CD4-positive, CD25-positive, alpha-beta regulatory T cell (primary cell): ENCODE results near the gene THTPA. TPM values are rescaled to one million over a fixed set of nuclear protein-coding genes. Genes with fewer than 3 reads are reported as not detected.

Experiments used
- ATAC-seq, 2 donors: fragments of 150-1000 bp; cut with Tn5 transposase; one replicate each; pipeline ENCODE4 v1.10.0; 2021; ENCODE audit warnings: low read depth in 2 of 2, moderate number of reproducible peaks in 2 of 2, moderate library complexity in 1 of 2
- DNase-seq, 3 donors: peaks; one replicate each; pipeline versions ENCODE4 v3.0.0 to v3.0.0-alpha.2; 2012 to 2022; ENCODE audit warnings: mixed read lengths in 1 of 3
- H3K27ac ChIP-seq: one replicate; pipeline ENCODE4 v1.7.0; 2013; ENCODE audit warnings: mild to moderate bottlenecking, low read length; ENCODE audit not compliant: insufficient read depth, poor library complexity, severe bottlenecking
- H3K27me3 ChIP-seq: one replicate; pipeline ENCODE4 v1.7.0; 2013; ENCODE audit warnings: low read length; ENCODE audit not compliant: control insufficient read depth, insufficient read depth
- H3K36me3 ChIP-seq: one replicate; pipeline ENCODE4 v1.7.0; 2013; ENCODE audit warnings: mild to moderate bottlenecking, low read length, moderate library complexity; ENCODE audit not compliant: control insufficient read depth, insufficient read depth
- H3K4me1 ChIP-seq: 2 replicates; pipeline ENCODE4 v1.7.0; 2013; ENCODE audit warnings: mild to moderate bottlenecking, low read length; ENCODE audit not compliant: insufficient read depth, control insufficient read depth, poor library complexity, severe bottlenecking
- H3K4me3 ChIP-seq: one replicate; pipeline ENCODE4 v1.7.0; 2013; ENCODE audit warnings: low read depth, mild to moderate bottlenecking, low read length, moderate library complexity
- H3K9me3 ChIP-seq, 2 experiments: 1 replicate in 1 of 2; 2 replicates in 1 of 2; pipeline ENCODE4 v1.7.0; 2013; ENCODE audit warnings: low read length in 2 of 2, mild to moderate bottlenecking in 1 of 2, moderate library complexity in 1 of 2; ENCODE audit not compliant: control insufficient read depth in 2 of 2
- H3K27ac Mint-ChIP-seq, 3 donors: one replicate each; pipeline ENCODE4 v1.8.0; 2020 to 2022; ENCODE audit warnings: mild to moderate bottlenecking in 3 of 3, mixed read lengths in 3 of 3, moderate library complexity in 2 of 3
- H3K27me3 Mint-ChIP-seq: one replicate; pipeline ENCODE4 v1.8.0; 2022; ENCODE audit warnings: mild to moderate bottlenecking, mixed read lengths
- H3K36me3 Mint-ChIP-seq: one replicate; pipeline ENCODE4 v1.8.0; 2020; ENCODE audit warnings: mixed read lengths
- H3K4me1 Mint-ChIP-seq, 4 donors: one replicate each; pipeline ENCODE4 v1.8.0; 2020 to 2022; ENCODE audit warnings: mixed read lengths in 4 of 4, mild to moderate bottlenecking in 1 of 4
- H3K4me3 Mint-ChIP-seq, 4 donors: one replicate each; pipeline ENCODE4 v1.8.0; 2020 to 2022; ENCODE audit warnings: mild to moderate bottlenecking in 4 of 4, mixed read lengths in 4 of 4, moderate library complexity in 3 of 4
- H3K9me3 Mint-ChIP-seq, 7 donors: one replicate each; pipeline ENCODE4 v1.8.0; 2020 to 2022; ENCODE audit warnings: mixed read lengths in 7 of 7, mild to moderate bottlenecking in 3 of 7, moderate library complexity in 2 of 7
- polyA plus RNA-seq, 4 donors: library from polyadenylated mRNA; unstranded; fragments of 300-500 nt; fragmentation: Illumina TruSeq; gene quantifications; one replicate each; pipeline ENCODE4 v1.2.3, GENCODE V29; 2021
- total RNA-seq: library from RNA; stranded (reverse); gene quantifications from one replicate; pipeline ENCODE4 v1.2.3, GENCODE V29; 2022

The THTPA gene
- total and polyA plus RNA-seq, 5 donors from 2014 or later: 7.5 to 14.6 (median 11.0) TPM

GRCh38 chr14:23573384-23574015 is 17.4 kb downstream of the THTPA start:
- H3K4me1 Mint-ChIP-seq: peaks cover 0 to 25% (median 7%) of the 10 kb centered on the region in 4 donors
- peaks cover 44% of the 10 kb centered on the region for H3K27me3 Mint-ChIP-seq
- no peak overlapping the region for H3K4me3 ChIP-seq
- no peaks in the 10 kb centered on the region for H3K9me3 Mint-ChIP-seq
- H3K4me1 ChIP-seq: peaks cover 24% of the 10 kb centered on the region
- peak overlapping the region in 2 of 4 donors; percentile 48 to 51 for H3K4me3 Mint-ChIP-seq
- ATAC-seq (no peak), DNase-seq (no peak)
- no peak overlapping the region for H3K27ac Mint-ChIP-seq
- H3K36me3 Mint-ChIP-seq: no peaks in the 10 kb centered on the region
- no peaks in the 10 kb centered on the region for H3K9me3 ChIP-seq
- H3K36me3 ChIP-seq: no peaks in the 10 kb centered on the region
- H3K27me3 ChIP-seq: peaks cover 3% of the 10 kb centered on the region
- H3K27ac ChIP-seq: no peak overlapping the region

- ATAC-seq: peak in 1 of 2 donors; percentile 37
- Mint-ChIP-seq H3K27ac (peak overlapping the region in 1 of 3 donors; percentile 20), H3K4me1 (peaks cover 0 to 23% (median 1%) of the 10 kb centered on the region in 4 donors), H3K9me3 (peaks cover 0 to 1% (median 0%) of the 10 kb centered on the region in 7 donors), H3K36me3 (no peaks in the 10 kb centered on the region), H3K4me3 (peak overlapping the region in 2 of 4 donors; percentile 36 to 77), H3K27me3 (peaks cover 64% of the 10 kb centered on the region)
- Histone ChIP-seq H3K27me3 (peaks cover 3% of the 10 kb centered on the region), H3K4me1 (peaks cover 24% of the 10 kb centered on the region), H3K36me3 (no peaks in the 10 kb centered on the region), H3K27ac (no peak overlapping the region), H3K9me3 (no peaks in the 10 kb centered on the region), H3K4me3 (no peak overlapping the region)
- DNase-seq: no peak
These were observed 21.1 kb downstream of the THTPA start for GRCh38 chr14:23577004-23577681.

DNA sequence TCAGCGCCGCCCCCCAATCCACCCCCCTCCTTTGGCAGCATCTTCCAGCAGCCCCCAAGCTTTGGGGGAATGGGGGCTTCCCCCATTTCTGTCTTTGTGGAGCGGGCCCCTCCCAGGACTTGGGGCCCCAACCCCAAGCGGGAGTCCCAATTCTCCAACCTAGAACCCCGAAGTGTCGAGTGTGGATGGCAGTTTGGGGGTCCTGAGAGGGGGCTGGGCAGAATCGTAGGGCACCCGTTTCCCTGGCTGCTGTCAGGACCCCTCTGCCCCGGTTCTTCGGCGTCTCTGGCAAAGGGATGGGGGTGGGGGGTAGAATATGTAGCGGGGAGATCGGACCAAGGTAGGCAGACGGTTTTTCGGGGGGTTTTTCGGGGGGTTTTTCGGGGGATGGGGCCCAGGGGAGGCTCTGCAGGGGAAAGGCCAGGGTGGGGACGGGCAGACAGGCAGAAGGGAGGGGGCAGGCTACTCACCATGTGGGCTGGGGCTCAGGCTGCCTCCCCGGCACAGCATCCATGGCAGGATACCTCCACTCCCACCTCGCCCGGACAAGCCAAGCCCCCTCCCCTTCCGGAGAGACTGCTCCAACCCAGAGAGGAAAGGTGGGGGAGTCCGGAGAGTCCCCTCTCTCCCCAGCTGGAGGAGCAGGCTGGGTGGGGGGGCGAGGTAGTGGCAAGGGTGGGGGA is 21.8 kb downstream of the THTPA start:
- H3K4me1 Mint-ChIP-seq: peaks cover 0 to 23% (median 1%) of the 10 kb centered on the region in 4 donors
- H3K27me3 Mint-ChIP-seq: peaks cover 67% of the 10 kb centered on the region
- H3K27ac Mint-ChIP-seq: no peak overlapping the region
- Histone ChIP-seq H3K27ac (no peak overlapping the region), H3K27me3 (peaks cover 3% of the 10 kb centered on the region), H3K9me3 (no peaks in the 10 kb centered on the region), H3K4me3 (no peak overlapping the region), H3K36me3 (no peaks in the 10 kb centered on the region), H3K4me1 (peaks cover 24% of the 10 kb centered on the region)
- DNase-seq: no peak
- no peak for ATAC-seq
- no peaks in the 10 kb centered on the region for H3K36me3 Mint-ChIP-seq
- peaks cover 0 to 1% (median 0%) of the 10 kb centered on the region in 7 donors for H3K9me3 Mint-ChIP-seq
- H3K4me3 Mint-ChIP-seq: no peak overlapping the region

- Mint-ChIP-seq H3K4me3 (peak within 1 kb of the TSS; percentile 28 to 68 (median 48)), H3K4me1 (peaks cover 0 to 23% (median 1%) of the 10 kb centered on the region in 4 donors), H3K36me3 (no peaks in the 10 kb centered on the region), H3K9me3 (peaks cover 0 to 1% (median 0%) of the 10 kb centered on the region in 7 donors), H3K27me3 (peaks cover 68% of the 10 kb centered on the region), H3K27ac (no peak within 1 kb of the TSS)
- ATAC-seq (no peak), DNase-seq (no peak)
- H3K4me1 ChIP-seq: peaks cover 24% of the 10 kb centered on the region
- H3K27ac ChIP-seq: no peak within 1 kb of the TSS
- H3K4me3 ChIP-seq: no peak within 1 kb of the TSS
- H3K36me3 ChIP-seq: no peaks in the 10 kb centered on the region
- peaks cover 3% of the 10 kb centered on the region for H3K27me3 ChIP-seq
- no peaks in the 10 kb centered on the region for H3K9me3 ChIP-seq
These were observed 22.7 kb downstream of the THTPA start, which contains the start of gene JPH4 for GRCh38 chr14:23578560-23579310. Gene JPH4, minus strand, starts transcription at chr14:23578790. Its CDS starts 1,337 bp downstream, at chr14:23577453.

DNA sequence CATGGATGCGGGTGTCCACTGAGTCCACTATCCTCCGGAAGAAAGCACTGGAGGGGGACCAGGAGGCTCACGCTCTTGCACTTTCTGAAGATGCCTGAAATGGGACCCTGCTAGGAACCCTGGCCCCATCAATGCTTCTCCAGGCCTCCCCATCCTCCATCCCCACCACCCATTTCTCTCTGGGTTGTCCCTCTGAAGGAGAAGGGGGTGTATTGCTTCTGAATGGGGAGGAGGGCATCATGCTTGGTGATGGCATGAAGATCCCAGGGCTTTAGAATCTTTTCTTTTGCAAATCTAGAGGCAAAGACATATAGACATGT is 23.2 kb downstream of the THTPA start:
- Histone ChIP-seq H3K4me1 (peaks cover 24% of the 10 kb centered on the region), H3K36me3 (no peaks in the 10 kb centered on the region), H3K4me3 (no peak overlapping the region), H3K9me3 (no peaks in the 10 kb centered on the region), H3K27me3 (peaks cover 3% of the 10 kb centered on the region), H3K27ac (no peak overlapping the region)
- no peaks in the 10 kb centered on the region for H3K36me3 Mint-ChIP-seq
- no peak overlapping the region for H3K4me3 Mint-ChIP-seq
- H3K9me3 Mint-ChIP-seq: peaks cover 0 to 1% (median 0%) of the 10 kb centered on the region in 7 donors
- H3K27me3 Mint-ChIP-seq: peaks cover 67% of the 10 kb centered on the region
- DNase-seq: no peak
- no peak for ATAC-seq
- H3K4me1 Mint-ChIP-seq: peaks cover 0 to 23% (median 1%) of the 10 kb centered on the region in 4 donors
- no peak overlapping the region for H3K27ac Mint-ChIP-seq

DNA sequence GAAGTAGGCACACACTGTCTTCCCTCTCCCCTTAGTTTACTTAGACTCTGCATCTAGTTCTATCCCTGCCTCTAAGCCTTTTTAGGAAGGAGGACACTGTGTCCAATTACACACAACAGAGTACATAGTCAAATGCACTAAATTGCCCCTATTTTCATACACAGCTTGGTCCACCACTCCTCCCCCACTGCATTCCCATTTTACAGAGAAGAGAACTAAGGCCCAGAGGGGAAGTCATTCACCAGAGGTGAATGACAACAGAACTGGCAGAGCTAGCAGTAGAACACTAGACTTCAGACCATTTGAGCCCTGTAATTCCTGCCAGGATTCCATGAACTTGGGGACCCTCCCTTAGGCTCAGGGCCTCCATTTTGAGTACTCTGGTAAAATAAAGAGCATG is 23.7 kb downstream of the THTPA start:
- H3K36me3 Mint-ChIP-seq: no peaks in the 10 kb centered on the region
- peaks cover 3% of the 10 kb centered on the region for H3K27me3 ChIP-seq
- no peaks in the 10 kb centered on the region for H3K9me3 ChIP-seq
- H3K4me1 Mint-ChIP-seq: peaks cover 0 to 23% (median 1%) of the 10 kb centered on the region in 4 donors
- H3K27ac Mint-ChIP-seq: no peak overlapping the region
- no peak overlapping the region for H3K27ac ChIP-seq
- no peaks in the 10 kb centered on the region for H3K36me3 ChIP-seq
- H3K4me3 Mint-ChIP-seq: no peak overlapping the region
- H3K4me1 ChIP-seq: peaks cover 24% of the 10 kb centered on the region
- no peak overlapping the region for H3K4me3 ChIP-seq
- H3K27me3 Mint-ChIP-seq: peaks cover 65% of the 10 kb centered on the region
- ATAC-seq (no peak), DNase-seq (no peak)
- H3K9me3 Mint-ChIP-seq: peaks cover 0 to 1% (median 0%) of the 10 kb centered on the region in 7 donors

DNA sequence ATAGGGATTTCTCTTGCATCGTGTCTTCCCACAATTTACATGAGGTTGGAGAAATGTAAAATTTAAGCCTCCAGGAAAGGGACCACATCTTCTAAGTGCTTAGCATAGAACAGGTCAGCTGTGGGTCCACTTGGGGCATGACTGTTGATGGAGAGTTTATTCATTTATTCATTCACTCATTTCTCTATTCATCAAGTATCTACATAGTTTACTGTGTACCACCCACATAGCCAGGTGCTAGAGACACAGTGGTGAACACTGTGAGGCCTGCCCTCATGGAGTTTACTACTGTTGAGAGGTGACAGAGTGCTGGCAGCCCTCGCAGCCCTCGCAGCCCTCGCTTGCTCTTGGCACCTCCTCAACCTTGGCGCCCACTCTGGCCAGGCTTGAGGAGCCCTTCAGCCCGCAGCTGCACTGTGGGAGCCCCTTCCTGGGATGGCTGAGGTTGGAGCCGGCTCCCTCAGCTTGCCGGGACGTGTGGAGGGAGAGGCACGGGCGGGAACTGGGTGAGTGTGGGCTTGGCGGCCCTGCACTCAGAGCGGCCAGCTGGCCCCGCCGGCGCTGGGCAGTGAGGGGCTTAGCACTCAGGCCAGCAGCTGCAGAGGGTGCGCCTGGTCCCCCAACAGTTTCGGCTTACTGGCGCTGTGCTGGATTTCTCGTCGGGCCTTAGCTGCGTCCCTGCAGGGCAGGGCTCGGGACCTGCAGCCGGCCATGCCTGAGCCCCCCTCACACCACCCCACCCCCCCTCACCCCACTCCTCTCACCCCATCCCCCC is 24.3 kb downstream of the THTPA start:
- no peaks in the 10 kb centered on the region for H3K27me3 ChIP-seq
- peaks cover 63% of the 10 kb centered on the region for H3K27me3 Mint-ChIP-seq
- no peak for DNase-seq
- no peaks in the 10 kb centered on the region for H3K36me3 ChIP-seq
- peaks cover 0 to 1% (median 0%) of the 10 kb centered on the region in 7 donors for H3K9me3 Mint-ChIP-seq
- H3K4me1 ChIP-seq: peaks cover 24% of the 10 kb centered on the region
- H3K9me3 ChIP-seq: no peaks in the 10 kb centered on the region
- H3K27ac Mint-ChIP-seq: no peak overlapping the region
- no peak for ATAC-seq
- no peak overlapping the region for H3K27ac ChIP-seq
- H3K4me3 Mint-ChIP-seq: no peak overlapping the region
- H3K36me3 Mint-ChIP-seq: no peaks in the 10 kb centered on the region
- H3K4me3 ChIP-seq: no peak overlapping the region
- H3K4me1 Mint-ChIP-seq: peaks cover 0 to 23% (median 1%) of the 10 kb centered on the region in 4 donors
